GM19455 (cell line): ENCODE data around the gene TMEM184A.

ENCODE experiments used
- ATAC-seq: cut with Tn5 transposase; IDR thresholded peaks from one replicate; pipeline ENCODE4 v1.9.1; 2021; ENCODE audit not compliant: unreplicated experiment

TMEM184A gene

GRCh38 chr7:1555813-1556543, at the start of gene TMEM184A:
TSS of gene TMEM184A (minus strand) at chr7:1556205. CDS start at chr7:1555484, 721 bp downstream.
- ATAC-seq: no peak

GRCh38 chr7:1604383-1604782, 48.4 kb upstream of the TMEM184A start:
- no peak for ATAC-seq

- ATAC-seq: no peak
Measured at GRCh38 chr7:1603346-1604225, 47.6 kb upstream of the TMEM184A start.

GRCh38 chr7:1602386-1602785, 46.4 kb upstream of the TMEM184A start:
- ATAC-seq: no peak

- no peak for ATAC-seq
Measured at GRCh38 chr7:1601956-1602355, 46.0 kb upstream of the TMEM184A start.

- no peak for ATAC-seq
Measured at GRCh38 chr7:1599640-1600395, 43.8 kb upstream of the TMEM184A start.

GRCh38 chr7:1598961-1599639, 43.1 kb upstream of the TMEM184A start:
- no peak for ATAC-seq

- no peak for ATAC-seq
Measured at GRCh38 chr7:1598286-1598685, 42.3 kb upstream of the TMEM184A start.

GRCh38 chr7:1597791-1598190, 41.8 kb upstream of the TMEM184A start:
- ATAC-seq: no peak

GRCh38 chr7:1597066-1597760, 41.2 kb upstream of the TMEM184A start:
- no peak for ATAC-seq

GRCh38 chr7:1596181-1597043, 40.4 kb upstream of the TMEM184A start:
- no peak for ATAC-seq

- no peak for ATAC-seq
Measured at GRCh38 chr7:1595636-1596035, 39.6 kb upstream of the TMEM184A start.

- no peak for ATAC-seq
Measured at GRCh38 chr7:1595027-1595426, 39.0 kb upstream of the TMEM184A start.

- ATAC-seq: no peak
Measured at GRCh38 chr7:1593904-1594421, 38.0 kb upstream of the TMEM184A start.

- no peak for ATAC-seq
Measured at GRCh38 chr7:1593091-1593866, 37.3 kb upstream of the TMEM184A start.

- no peak for ATAC-seq
Measured at GRCh38 chr7:1592299-1592871, 36.4 kb upstream of the TMEM184A start.

- no peak for ATAC-seq
Measured at GRCh38 chr7:1591876-1592275, 35.9 kb upstream of the TMEM184A start.

GRCh38 chr7:1591396-1591795, 35.4 kb upstream of the TMEM184A start:
- ATAC-seq: no peak
